SK-N-MC (cell line): Measurements from ENCODE around the gene LRRC36.

Source experiments
- EZH2 ChIP-seq: fragments of 200-600 bp; sonication (generic); IDR thresholded peaks from one replicate; pipeline ENCODE4 v1.6.1; 2017; ENCODE audit warnings: antibody characterized with exemption
- FOXP2 ChIP-seq: optimal IDR thresholded peaks from 2 replicates; pipeline ENCODE3; 2011; ENCODE audit warnings: mild to moderate bottlenecking, moderate library complexity; ENCODE audit not compliant: insufficient read depth; ENCODE audit errors: extremely low read length, control extremely low read depth
- POLR2AphosphoS5 ChIP-seq: IDR thresholded peaks from 2 replicates; pipeline ENCODE4 v1.6.1; 2012; ENCODE audit warnings: mild to moderate bottlenecking, low read depth, low read length, borderline replicate concordance

DNA sequence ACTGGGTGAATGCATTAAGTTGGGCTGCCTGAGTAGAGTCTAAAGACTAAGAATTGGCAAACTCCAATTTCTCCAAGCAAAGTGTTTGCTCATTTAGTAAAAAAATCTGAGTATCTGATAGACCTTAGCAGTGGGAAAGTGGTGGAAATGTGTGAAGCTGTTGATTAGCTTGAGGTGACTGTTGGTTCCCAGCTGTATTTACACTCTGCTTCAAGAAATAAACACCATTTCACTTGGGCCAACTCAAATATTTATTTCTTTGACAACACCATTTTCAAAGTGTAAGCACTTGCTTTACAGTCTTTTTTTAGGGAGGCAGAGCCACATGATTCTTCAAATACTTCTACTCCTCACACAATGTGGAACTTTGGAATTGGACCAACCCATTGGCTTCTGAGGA is 8.8 kb upstream of the LRRC36 start:
- no peak for TF ChIP-seq POLR2AphosphoS5
- TF ChIP-seq EZH2 = no peak
- no peak for TF ChIP-seq FOXP2
